ENCODE results near the gene WDR5. TPM values are rescaled to one million over a fixed set of nuclear protein-coding genes. Genes with fewer than 3 reads are reported as not detected.
A peak's percentile ranks its signal among the peaks of the same experiment; 100 is the strongest.

WDR5 gene
- total RNA-seq, 1 donor from 2014 or later = 13.9 TPM

GRCh38 chr9:134136118-134136995 lies 475 bp downstream of the WDR5 start:
- no peak for DNase-seq (ENCODE audit: low spot score in 2 of 2)

GRCh38 chr9:134136996-134137299 lies 1.1 kb downstream of the WDR5 start:
- H3K36me3 ChIP-seq = peaks cover 15 to 21% of the 10 kb centered on the region in 2 donors
- H3K4me3 ChIP-seq = peak overlapping the region; percentile 90 to 96
- H3K4me1 ChIP-seq = peaks cover 11 to 31% of the 10 kb centered on the region in 2 donors
- intact Hi-C loops (cut with DNase I) = loop anchor here (1.0 to 10.0 kb wide), 2 partner anchors 26 to 508 kb away; partner anchors contain the start of gene COL5A1
- no peak for TF ChIP-seq CTCF (IDR thresholded peaks at IDR 0.05)
- no peak for DNase-seq (ENCODE audit: low spot score in 2 of 2)
- H3K27me3 ChIP-seq = no peaks in the 10 kb centered on the region
- H3K9me3 ChIP-seq = no peaks in the 10 kb centered on the region
- no peak overlapping the region for H3K27ac ChIP-seq

More at GRCh38 chr9:134136118-134136995, 475 bp downstream of the WDR5 start:
- Histone ChIP-seq H3K9me3 (no peaks in the 10 kb centered on the region), H3K4me3 (peak overlapping the region; percentile 90 to 96), H3K27me3 (no peaks in the 10 kb centered on the region), H3K4me1 (peaks cover 11 to 33% of the 10 kb centered on the region in 2 donors), H3K36me3 (peaks cover 12 to 15% of the 10 kb centered on the region in 2 donors), H3K27ac (peak overlapping the region; percentile 17 to 34)
- TF ChIP-seq CTCF (IDR thresholded peaks at IDR 0.05) = no peak
- intact Hi-C loops (cut with DNase I) = loop anchor here (1.0 to 10.0 kb wide), 2 partner anchors 27 to 508 kb away; partner anchors contain the start of gene COL5A1

- peaks cover 28 to 34% of the 10 kb centered on the region in 2 donors for H3K36me3 ChIP-seq
- no peaks in the 10 kb centered on the region for H3K27me3 ChIP-seq
- H3K27ac ChIP-seq = peak overlapping the region in 1 of 2 donors; percentile 9
- no peak for DNase-seq (ENCODE audit: low spot score in 2 of 2)
- intact Hi-C loops (cut with DNase I) = loop anchor here (10.0 kb wide), 1 partner anchor 507 kb away; the partner anchor contains the start of gene COL5A1
- peaks cover 11 to 31% of the 10 kb centered on the region in 2 donors for H3K4me1 ChIP-seq
- peak overlapping the region in 1 of 2 donors; percentile 1 for H3K4me3 ChIP-seq
- TF ChIP-seq CTCF (IDR thresholded peaks at IDR 0.05) = no peak
- no peaks in the 10 kb centered on the region for H3K9me3 ChIP-seq
These were observed 2.4 kb downstream of the WDR5 start for GRCh38 chr9:134138292-134138691.

GRCh38 chr9:134139081-134139480 lies 3.2 kb downstream of the WDR5 start:
- H3K36me3 ChIP-seq = peaks cover 35 to 41% of the 10 kb centered on the region in 2 donors
- DNase-seq (ENCODE audit: low spot score in 2 of 2) = no peak
- peaks cover 11 to 31% of the 10 kb centered on the region in 2 donors for H3K4me1 ChIP-seq
- no peaks in the 10 kb centered on the region for H3K27me3 ChIP-seq
- no peak for TF ChIP-seq CTCF (IDR thresholded peaks at IDR 0.05)
- H3K4me3 ChIP-seq = no peak overlapping the region
- no peak overlapping the region for H3K27ac ChIP-seq
- no peaks in the 10 kb centered on the region for H3K9me3 ChIP-seq
- intact Hi-C loops (cut with DNase I) = loop anchor here (10.0 kb wide), 1 partner anchor 506 kb away; the partner anchor contains the start of gene COL5A1

- H3K4me3 ChIP-seq = no peak overlapping the region
- H3K4me1 ChIP-seq = peaks cover 9 to 22% of the 10 kb centered on the region in 2 donors
- H3K27me3 ChIP-seq = no peaks in the 10 kb centered on the region
- TF ChIP-seq CTCF (IDR thresholded peaks at IDR 0.05) = no peak
- H3K27ac ChIP-seq = no peak overlapping the region
- no peaks in the 10 kb centered on the region for H3K9me3 ChIP-seq
- peaks cover 48 to 63% of the 10 kb centered on the region in 2 donors for H3K36me3 ChIP-seq
- intact Hi-C loops (cut with DNase I) = no loop called here
- DNase-seq (ENCODE audit: low spot score in 2 of 2) = no peak
These were observed 6.0 kb downstream of the WDR5 start for GRCh38 chr9:134141906-134142305.
